Activated CD8-positive, alpha-beta T cell treated with anti-CD3 and anti-CD28 coated beads for 36 hours (primary cell): ENCODE data around the gene GREM1. TPM values are rescaled to one million over a fixed set of nuclear protein-coding genes. Genes with fewer than 3 reads are reported as not detected.

Experiments used
- ATAC-seq: fragments of 200-7000 bp; cut with Tn5 transposase; one replicate; pipeline ENCODE4 v1.10.0; 2021; ENCODE audit warnings: mild to moderate bottlenecking, moderate library complexity
- CTCF ChIA-PET: fragments of 350-600 bp; sonication (Branson Sonifier 250); formaldehyde crosslinking; loops from one replicate; lab custom pipeline; 2021; ENCODE audit warnings: antibody characterized with exemption; lab: Charles Lee
- POLR2A ChIA-PET: fragments of 350-600 bp; sonication (Branson Sonifier 250); formaldehyde crosslinking; loops from one replicate; lab custom pipeline; 2021; ENCODE audit warnings: antibody characterized with exemption; lab: Charles Lee
- DNase-seq: peaks from one replicate; pipeline ENCODE4 v3.0.0-alpha.2; 2020
- H3K27ac Mint-ChIP-seq: one replicate; pipeline ENCODE4 v1.8.0; 2021; ENCODE audit warnings: mild to moderate bottlenecking, mixed read lengths
- H3K27me3 Mint-ChIP-seq: one replicate; pipeline ENCODE4 v1.8.0; 2021; ENCODE audit warnings: mixed read lengths
- H3K36me3 Mint-ChIP-seq: one replicate; pipeline ENCODE4 v1.8.0; 2021; ENCODE audit warnings: low read depth, mixed read lengths
- H3K4me1 Mint-ChIP-seq: one replicate; pipeline ENCODE4 v1.8.0; 2021; ENCODE audit warnings: low read depth, mixed read lengths
- H3K4me3 Mint-ChIP-seq: one replicate; pipeline ENCODE4 v1.8.0; 2021; ENCODE audit warnings: mild to moderate bottlenecking, moderate library complexity, mixed read lengths
- H3K9me3 Mint-ChIP-seq: one replicate; pipeline ENCODE4 v1.8.0; 2021; ENCODE audit warnings: mixed read lengths
- intact Hi-C: fragments of 100-400 bp; cut with micrococcal nuclease; formaldehyde crosslinking; loops from one replicate; pipeline ENCODE4 v1.10.0; 2022
- total RNA-seq, 2 experiments: library from RNA; stranded (reverse); gene quantifications; one replicate each; pipeline ENCODE4 v1.2.3, GENCODE V29; 2021
- TF ChIP-seq, protein P1 (sequence below): fragments of 200-600 bp; IDR thresholded peaks from one replicate; pipeline ENCODE4 v1.8.0; 2022; ENCODE audit warnings: antibody characterized with exemption, mild to moderate bottlenecking

Gene GREM1
- total RNA-seq, 2 experiments from 2014 or later, result not detected

GRCh38 chr15:32704395-32704981 is 13.3 kb upstream of the GREM1 start:
- ChIA-PET CTCF (interaction anchor here (2.2 kb wide), 1 partner anchor 41 kb away, joined by 9 read pairs; no protein-coding TSS in a partner anchor), POLR2A (interaction anchor here (0.7 kb wide), 1 partner anchor 18 kb away, joined by 5 read pairs; no protein-coding TSS in a partner anchor)
- ATAC-seq (no peak), DNase-seq (no peak)
- H3K27me3 Mint-ChIP-seq, result peaks cover 14% of the 10 kb centered on the region
- H3K27ac Mint-ChIP-seq, result no peak overlapping the region
- intact Hi-C loops, result no loop called here
- H3K4me3 Mint-ChIP-seq, result no peak overlapping the region
- H3K9me3 Mint-ChIP-seq, result no peaks in the 10 kb centered on the region
- no peaks in the 10 kb centered on the region for H3K4me1 Mint-ChIP-seq
- TF ChIP-seq, protein P1, sequence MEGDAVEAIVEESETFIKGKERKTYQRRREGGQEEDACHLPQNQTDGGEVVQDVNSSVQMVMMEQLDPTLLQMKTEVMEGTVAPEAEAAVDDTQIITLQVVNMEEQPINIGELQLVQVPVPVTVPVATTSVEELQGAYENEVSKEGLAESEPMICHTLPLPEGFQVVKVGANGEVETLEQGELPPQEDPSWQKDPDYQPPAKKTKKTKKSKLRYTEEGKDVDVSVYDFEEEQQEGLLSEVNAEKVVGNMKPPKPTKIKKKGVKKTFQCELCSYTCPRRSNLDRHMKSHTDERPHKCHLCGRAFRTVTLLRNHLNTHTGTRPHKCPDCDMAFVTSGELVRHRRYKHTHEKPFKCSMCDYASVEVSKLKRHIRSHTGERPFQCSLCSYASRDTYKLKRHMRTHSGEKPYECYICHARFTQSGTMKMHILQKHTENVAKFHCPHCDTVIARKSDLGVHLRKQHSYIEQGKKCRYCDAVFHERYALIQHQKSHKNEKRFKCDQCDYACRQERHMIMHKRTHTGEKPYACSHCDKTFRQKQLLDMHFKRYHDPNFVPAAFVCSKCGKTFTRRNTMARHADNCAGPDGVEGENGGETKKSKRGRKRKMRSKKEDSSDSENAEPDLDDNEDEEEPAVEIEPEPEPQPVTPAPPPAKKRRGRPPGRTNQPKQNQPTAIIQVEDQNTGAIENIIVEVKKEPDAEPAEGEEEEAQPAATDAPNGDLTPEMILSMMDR, result no peak
- H3K36me3 Mint-ChIP-seq, result no peaks in the 10 kb centered on the region

DNA sequence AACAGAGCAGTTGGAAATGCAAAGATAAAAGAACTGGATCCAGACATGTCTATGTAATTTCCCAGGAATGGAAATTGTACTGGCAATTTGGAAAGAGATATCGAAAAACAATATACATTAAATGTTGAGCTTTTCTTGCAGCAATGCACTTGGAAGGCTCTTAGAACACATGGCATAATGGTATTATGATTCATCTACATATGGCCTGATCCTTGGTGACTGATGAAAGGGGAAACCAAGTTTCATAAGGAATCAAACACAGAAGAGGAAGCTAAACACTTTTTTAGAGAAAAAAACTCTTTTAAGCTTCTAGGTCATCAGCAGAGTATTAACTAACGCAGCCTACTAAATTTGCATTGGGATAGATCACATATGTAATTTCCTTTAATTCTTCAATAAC is 12.4 kb upstream of the GREM1 start:
- POLR2A ChIA-PET, result interaction anchor here (0.6 kb wide), 1 partner anchor 259 kb away, joined by 4 read pairs; no protein-coding TSS in a partner anchor
- TF ChIP-seq, protein P1, result no peak
- intact Hi-C loops, result no loop called here
- Mint-ChIP-seq H3K36me3 (no peaks in the 10 kb centered on the region), H3K9me3 (no peaks in the 10 kb centered on the region), H3K27ac (no peak overlapping the region), H3K27me3 (peaks cover 17% of the 10 kb centered on the region), H3K4me1 (no peaks in the 10 kb centered on the region), H3K4me3 (no peak overlapping the region)
- no peak for ATAC-seq
- DNase-seq, result no peak
- CTCF ChIA-PET, result interaction anchor here (1.1 kb wide), 1 partner anchor 43 kb away, joined by 5 read pairs; no protein-coding TSS in a partner anchor

DNA sequence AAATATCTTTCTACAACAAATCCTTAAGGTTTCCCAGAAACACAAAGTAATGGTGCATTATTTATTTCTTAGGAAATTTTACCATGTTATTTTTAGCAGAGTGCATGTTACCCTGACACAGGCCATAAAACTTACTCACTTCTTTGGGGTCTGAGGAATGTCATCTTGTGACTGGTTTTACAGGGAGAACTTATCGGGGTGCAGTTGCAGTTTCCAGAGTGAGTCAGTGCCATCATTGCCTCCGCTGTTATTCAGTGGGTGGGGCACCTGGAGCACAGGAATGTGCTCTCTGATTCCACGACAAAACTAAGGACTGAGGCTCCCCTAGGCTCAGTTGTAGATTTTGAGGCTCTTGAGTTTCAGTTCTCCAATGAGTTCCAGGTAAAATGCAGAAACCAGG is 11.1 kb upstream of the GREM1 start:
- Mint-ChIP-seq H3K36me3 (no peaks in the 10 kb centered on the region), H3K4me3 (no peak overlapping the region), H3K27ac (no peak overlapping the region), H3K27me3 (peaks cover 17% of the 10 kb centered on the region), H3K9me3 (no peaks in the 10 kb centered on the region), H3K4me1 (no peaks in the 10 kb centered on the region)
- intact Hi-C loops, result no loop called here
- ChIA-PET POLR2A (no interaction called here), CTCF (no interaction called here)
- DNase-seq (no peak), ATAC-seq (no peak)
- TF ChIP-seq, protein P1, result no peak

GRCh38 chr15:32707436-32707835 is 10.4 kb upstream of the GREM1 start:
- peaks cover 17% of the 10 kb centered on the region for H3K27me3 Mint-ChIP-seq
- H3K36me3 Mint-ChIP-seq, result no peaks in the 10 kb centered on the region
- no peaks in the 10 kb centered on the region for H3K9me3 Mint-ChIP-seq
- H3K4me1 Mint-ChIP-seq, result no peaks in the 10 kb centered on the region
- TF ChIP-seq, protein P1, result no peak
- ATAC-seq (no peak), DNase-seq (no peak)
- no peak overlapping the region for H3K27ac Mint-ChIP-seq
- intact Hi-C loops, result no loop called here
- ChIA-PET CTCF (no interaction called here), POLR2A (no interaction called here)
- no peak overlapping the region for H3K4me3 Mint-ChIP-seq

- H3K9me3 Mint-ChIP-seq, result no peaks in the 10 kb centered on the region
- H3K4me3 Mint-ChIP-seq, result no peak overlapping the region
- H3K36me3 Mint-ChIP-seq, result no peaks in the 10 kb centered on the region
- no peak for DNase-seq
- H3K27me3 Mint-ChIP-seq, result peaks cover 16% of the 10 kb centered on the region
- H3K4me1 Mint-ChIP-seq, result no peaks in the 10 kb centered on the region
- POLR2A ChIA-PET, result no interaction called here
- intact Hi-C loops, result no loop called here
- ATAC-seq, result no peak
- no peak overlapping the region for H3K27ac Mint-ChIP-seq
- TF ChIP-seq, protein P1, result no peak
- CTCF ChIA-PET, result interaction anchor here (1.5 to 2.2 kb wide), 2 partner anchors 13 to 47 kb away, joined by 4 to 7 read pairs; no protein-coding TSS in a partner anchor
Measured at GRCh38 chr15:32709295-32710033, 8.3 kb upstream of the GREM1 start.
